D721Med (cell line): Measurements from ENCODE around the gene SCNN1A.

Experiments
- DNase-seq: peaks from one replicate; pipeline ENCODE4 v3.0.0; 2011; ENCODE audit warnings: low spot score; ENCODE audit not compliant: insufficient read length
- FAIRE-seq: peaks from 2 replicates; lab custom pipeline; 2011; peaks lifted over from hg19 to GRCh38; lab: Jason Lieb, UNC
- TF ChIP-seq, protein P1 (sequence below): IDR thresholded peaks from 2 replicates; pipeline ENCODE4 v1.5.1; 2012; ENCODE audit warnings: mild to moderate bottlenecking, control low read depth; ENCODE audit not compliant: insufficient read depth; ENCODE audit errors: missing control alignments

Gene SCNN1A

DNA sequence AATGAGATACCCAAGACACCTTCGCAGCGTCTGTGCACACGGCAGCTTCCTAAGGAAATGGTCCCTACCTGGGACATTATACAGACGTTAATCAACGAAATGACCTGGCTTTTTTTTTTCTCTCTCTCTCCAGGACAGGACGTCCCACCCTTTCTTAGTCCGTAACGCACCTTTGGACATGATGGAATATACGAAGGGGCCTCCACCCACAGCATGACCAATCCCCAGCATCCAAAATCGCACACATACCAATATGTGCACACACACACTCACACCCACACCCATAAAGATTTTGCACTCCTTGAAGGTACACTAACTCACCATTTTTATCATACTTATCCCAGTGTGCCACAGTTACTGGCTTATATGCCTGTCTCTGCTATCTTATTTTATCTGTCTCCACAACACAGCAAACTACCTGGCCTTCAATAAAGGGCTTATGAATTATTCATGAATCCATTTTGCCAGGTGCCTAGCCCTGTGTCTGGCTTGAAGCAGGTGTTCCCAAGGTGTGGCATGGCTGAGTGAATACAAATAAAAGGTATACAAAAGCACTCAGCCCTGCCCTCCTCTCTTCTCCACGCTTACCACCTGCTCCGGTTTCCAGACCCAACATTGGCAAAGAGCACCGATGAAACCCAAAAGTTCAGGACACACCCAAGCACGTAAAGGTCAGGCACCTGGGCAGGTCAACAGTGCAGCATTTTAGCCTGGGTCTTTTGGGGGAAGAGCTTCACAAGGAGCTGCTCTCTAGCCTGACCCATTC, 2.2 kb downstream of the SCNN1A start:
- TF ChIP-seq, protein P1, sequence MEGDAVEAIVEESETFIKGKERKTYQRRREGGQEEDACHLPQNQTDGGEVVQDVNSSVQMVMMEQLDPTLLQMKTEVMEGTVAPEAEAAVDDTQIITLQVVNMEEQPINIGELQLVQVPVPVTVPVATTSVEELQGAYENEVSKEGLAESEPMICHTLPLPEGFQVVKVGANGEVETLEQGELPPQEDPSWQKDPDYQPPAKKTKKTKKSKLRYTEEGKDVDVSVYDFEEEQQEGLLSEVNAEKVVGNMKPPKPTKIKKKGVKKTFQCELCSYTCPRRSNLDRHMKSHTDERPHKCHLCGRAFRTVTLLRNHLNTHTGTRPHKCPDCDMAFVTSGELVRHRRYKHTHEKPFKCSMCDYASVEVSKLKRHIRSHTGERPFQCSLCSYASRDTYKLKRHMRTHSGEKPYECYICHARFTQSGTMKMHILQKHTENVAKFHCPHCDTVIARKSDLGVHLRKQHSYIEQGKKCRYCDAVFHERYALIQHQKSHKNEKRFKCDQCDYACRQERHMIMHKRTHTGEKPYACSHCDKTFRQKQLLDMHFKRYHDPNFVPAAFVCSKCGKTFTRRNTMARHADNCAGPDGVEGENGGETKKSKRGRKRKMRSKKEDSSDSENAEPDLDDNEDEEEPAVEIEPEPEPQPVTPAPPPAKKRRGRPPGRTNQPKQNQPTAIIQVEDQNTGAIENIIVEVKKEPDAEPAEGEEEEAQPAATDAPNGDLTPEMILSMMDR = no peak
- FAIRE-seq (no peak), DNase-seq (no peak)

DNA sequence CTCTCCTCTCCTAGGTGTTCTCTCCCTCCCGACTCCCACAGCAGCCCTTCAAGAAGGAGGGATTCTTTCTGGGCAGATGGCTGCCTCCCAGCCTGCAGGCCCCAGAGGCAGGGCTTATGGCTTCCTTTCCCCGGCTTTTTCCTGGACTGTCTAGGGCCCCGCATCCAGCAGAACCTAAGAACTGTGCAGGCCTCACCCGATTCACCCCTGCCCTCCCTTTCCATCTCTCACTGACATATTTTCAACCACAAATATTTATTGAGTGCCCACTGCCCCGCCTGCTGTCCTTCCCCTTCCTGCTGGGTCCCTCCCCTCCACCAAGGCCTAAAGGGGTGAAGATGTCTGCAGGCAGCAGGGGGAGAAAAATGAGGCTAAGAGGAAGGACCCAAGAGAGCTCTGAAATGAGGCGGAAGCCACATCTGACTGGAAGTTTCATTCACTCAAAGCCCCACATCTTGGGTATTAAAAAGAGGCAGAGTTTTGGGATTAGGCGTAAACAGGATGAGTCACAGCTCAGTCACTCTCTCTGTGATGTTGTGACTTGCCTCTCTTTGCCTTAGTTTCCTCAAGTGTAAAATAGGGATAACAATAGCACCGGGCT, 2.9 kb downstream of the SCNN1A start:
- FAIRE-seq = no peak
- TF ChIP-seq, protein P1 = no peak

DNA sequence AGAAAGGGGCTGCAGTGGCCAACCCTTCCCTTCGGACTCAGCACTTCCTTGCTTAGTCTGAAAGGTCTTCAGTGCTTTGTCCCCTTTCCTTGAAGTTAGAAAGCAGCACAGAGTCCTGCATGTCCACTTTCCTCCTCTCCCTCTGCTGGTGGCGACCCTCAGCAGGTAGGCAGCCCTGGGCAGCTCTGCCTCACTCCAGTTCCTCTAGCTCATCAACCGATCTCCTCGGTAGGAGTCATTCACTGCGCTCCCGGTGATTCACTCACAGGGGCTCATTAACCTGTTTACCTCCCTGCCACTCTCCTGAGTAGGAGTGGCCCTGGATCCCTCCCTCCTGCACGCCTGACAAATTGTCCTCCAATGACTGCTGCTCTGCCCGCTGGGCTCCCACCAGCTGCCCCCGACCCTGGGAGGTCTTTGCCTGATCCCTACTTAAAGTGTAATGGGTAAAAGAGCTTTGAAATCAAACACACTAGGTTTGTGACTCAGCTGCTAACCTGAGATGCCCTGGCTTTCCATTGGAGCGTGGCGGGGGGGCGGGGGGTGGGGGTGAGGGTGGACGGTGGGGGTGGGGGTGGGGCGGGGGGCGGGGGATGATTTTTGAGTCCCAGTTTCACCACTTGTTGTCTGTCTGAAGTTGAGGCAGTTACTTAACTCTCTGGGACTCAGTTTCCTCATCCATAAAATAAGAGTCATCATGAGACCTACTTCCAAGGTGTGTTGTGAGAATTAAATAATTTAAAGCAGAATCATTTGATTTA, 4.2 kb downstream of the SCNN1A start:
- DNase-seq (no peak), FAIRE-seq (no peak)

More for the DNA sequence above, 2.9 kb downstream of the SCNN1A start:
- no peak for DNase-seq

DNA sequence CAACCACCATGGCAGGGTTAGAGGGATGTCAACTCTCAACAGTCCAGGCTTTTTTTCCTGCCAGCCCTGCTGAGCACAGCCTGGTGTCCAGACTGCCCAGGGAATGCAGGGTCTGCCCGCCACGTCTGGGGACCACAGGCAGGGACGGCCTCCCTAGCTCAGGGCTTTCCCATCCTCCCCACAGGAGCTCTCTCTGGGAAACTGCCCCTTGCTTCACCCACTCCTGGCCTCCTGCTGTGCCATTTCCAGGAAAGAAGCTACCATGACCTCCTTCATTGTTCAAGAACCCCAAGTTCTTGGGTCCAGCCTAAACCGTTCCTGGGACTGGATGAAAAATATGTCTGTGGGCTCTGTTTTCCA, 4.8 kb downstream of the SCNN1A start:
- FAIRE-seq = no peak
- TF ChIP-seq, protein P1 = no peak

More for the DNA sequence above, 4.2 kb downstream of the SCNN1A start:
- TF ChIP-seq, protein P1 = no peak

DNA sequence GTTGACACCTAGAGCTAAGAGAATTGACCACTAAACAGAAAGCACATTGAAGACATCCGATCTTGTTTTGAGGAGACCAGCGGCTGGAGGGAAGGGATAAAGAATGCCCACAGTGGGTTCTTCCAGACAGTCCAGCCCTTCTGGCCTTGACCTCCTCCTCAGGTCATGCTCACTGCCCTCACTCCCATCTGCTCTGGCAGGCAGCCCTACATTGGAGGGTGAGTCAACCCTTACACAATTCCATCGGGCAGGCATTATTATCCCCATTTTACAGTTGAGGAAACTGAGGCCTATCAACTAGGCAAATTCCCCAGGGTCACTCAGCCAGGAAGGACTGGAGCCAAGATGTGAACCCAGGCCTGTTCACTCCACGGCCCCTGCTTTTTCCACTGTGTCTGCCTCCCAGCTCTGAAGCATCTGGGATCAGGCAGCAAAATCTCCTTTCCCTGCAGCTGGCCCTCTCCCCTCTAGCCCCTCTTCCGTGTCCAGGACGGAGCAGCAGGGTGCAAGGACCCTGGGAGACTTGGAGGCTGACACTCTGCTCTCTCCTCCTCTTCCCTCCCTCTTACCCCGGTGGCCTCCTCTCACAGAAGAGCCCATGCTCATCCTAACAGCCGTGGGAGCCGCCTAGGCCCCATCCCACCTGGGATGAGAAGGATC, 5.3 kb downstream of the SCNN1A start:
- DNase-seq (no peak), FAIRE-seq (no peak)
- TF ChIP-seq, protein P1 = no peak

More for the DNA sequence above, 4.8 kb downstream of the SCNN1A start:
- no peak for DNase-seq

DNA sequence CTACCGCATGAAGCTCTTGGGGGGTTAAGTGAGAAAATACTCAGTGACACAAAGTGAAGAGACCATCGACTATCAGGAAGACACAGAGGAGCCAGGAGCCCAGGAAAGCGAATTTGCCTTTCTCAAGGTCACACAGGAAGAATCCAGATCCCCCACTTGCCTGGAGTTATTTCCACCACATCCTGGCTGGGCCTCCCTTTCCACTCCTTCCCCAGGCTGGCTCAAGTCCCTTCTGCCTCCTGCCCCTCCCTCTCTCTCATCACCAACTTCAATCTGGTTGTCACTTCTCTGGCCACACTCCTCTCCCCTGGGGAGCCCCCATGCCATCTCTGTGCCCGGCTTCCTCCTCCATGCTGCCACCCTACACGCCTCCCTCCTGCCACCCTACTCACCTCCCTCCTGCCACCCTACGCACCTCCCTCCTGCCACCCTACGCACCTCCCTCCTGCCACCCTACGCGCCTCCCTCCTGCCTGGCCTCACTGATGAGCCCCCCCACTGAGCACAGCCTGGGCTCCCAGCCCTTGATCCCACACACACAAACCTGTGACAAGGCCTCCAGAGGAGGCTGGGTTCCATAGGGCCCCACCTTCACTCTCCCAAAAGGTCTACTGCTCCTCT, 6.3 kb downstream of the SCNN1A start:
- no peak for DNase-seq

More for the DNA sequence above, 6.3 kb downstream of the SCNN1A start:
- TF ChIP-seq, protein P1 = no peak
- no peak for FAIRE-seq
